ENCODE results near the gene TUT4. TPM values are rescaled to one million over a fixed set of nuclear protein-coding genes. Genes with fewer than 3 reads are reported as not detected.

Gene TUT4
- total RNA-seq, 2 experiments from 2014 or later, result 51.6 to 59.0 TPM

GRCh38 chr1:52523376-52523775, 29.5 kb downstream of the TUT4 start:
- Mint-ChIP-seq H3K27ac (no peak overlapping the region), H3K9me3 (no peaks in the 10 kb centered on the region), H3K36me3 (ENCODE audit: low read depth) (peaks cover 30% of the 10 kb centered on the region), H3K27me3 (no peaks in the 10 kb centered on the region), H3K4me1 (ENCODE audit: low read depth) (peaks cover 26% of the 10 kb centered on the region), H3K4me3 (no peak overlapping the region)
- TF ChIP-seq CTCF (IDR thresholded peaks at IDR 0.05), result no peak
- CTCF ChIA-PET, result interaction anchor here (1.8 kb wide), 1 partner anchor 10 kb away, joined by 4 read pairs; no protein-coding TSS in a partner anchor
- ATAC-seq (peak; percentile 29), DNase-seq (peak; percentile 43)
- POLR2A ChIA-PET, result interaction anchor here (1.1 to 1.5 kb wide), 2 partner anchors 30 to 110 kb away, joined by 3 to 4 read pairs; partner anchors contain the start of genes SHISAL2A and TUT4
- intact Hi-C loops (cut with micrococcal nuclease), result no loop called here

- intact Hi-C loops (cut with micrococcal nuclease), result no loop called here
- POLR2A ChIA-PET, result interaction anchor here (0.6 to 1.6 kb wide), 3 partner anchors 12 to 139 kb away, joined by 3 to 4 read pairs (median 4); no protein-coding TSS in a partner anchor
- CTCF ChIA-PET, result interaction anchor here (1.0 to 1.2 kb wide), 3 partner anchors 13 to 165 kb away, joined by 3 to 5 read pairs (median 4); no protein-coding TSS in a partner anchor
Observed at GRCh38 chr1:52520148-52520547, 32.7 kb downstream of the TUT4 start.

GRCh38 chr1:52518962-52519361, 33.9 kb downstream of the TUT4 start:
- ChIA-PET CTCF (no interaction called here), POLR2A (no interaction called here)
- intact Hi-C loops (cut with micrococcal nuclease), result no loop called here
- H3K27ac Mint-ChIP-seq, result no peak overlapping the region
- H3K4me3 Mint-ChIP-seq, result no peak overlapping the region
- no peak for TF ChIP-seq CTCF (IDR thresholded peaks at IDR 0.05)
- DNase-seq (no peak), ATAC-seq (no peak)
- H3K27me3 Mint-ChIP-seq, result no peaks in the 10 kb centered on the region
- H3K9me3 Mint-ChIP-seq, result no peaks in the 10 kb centered on the region
- H3K36me3 Mint-ChIP-seq (ENCODE audit: low read depth), result peaks cover 16% of the 10 kb centered on the region
- H3K4me1 Mint-ChIP-seq (ENCODE audit: low read depth), result peaks cover 24% of the 10 kb centered on the region

More at GRCh38 chr1:52520148-52520547, 32.7 kb downstream of the TUT4 start:
- no peaks in the 10 kb centered on the region for H3K9me3 Mint-ChIP-seq
- TF ChIP-seq CTCF (IDR thresholded peaks at IDR 0.05), result no peak
- no peaks in the 10 kb centered on the region for H3K27me3 Mint-ChIP-seq
- DNase-seq, result no peak
- peak overlapping the region; percentile 53 for H3K27ac Mint-ChIP-seq
- H3K4me1 Mint-ChIP-seq (ENCODE audit: low read depth), result peaks cover 30% of the 10 kb centered on the region
- H3K36me3 Mint-ChIP-seq (ENCODE audit: low read depth), result peaks cover 21% of the 10 kb centered on the region
- ATAC-seq, result peak; percentile 97
- H3K4me3 Mint-ChIP-seq, result no peak overlapping the region

GRCh38 chr1:52511851-52512615, 40.9 kb downstream of the TUT4 start:
- H3K27ac Mint-ChIP-seq, result peak overlapping the region; percentile 39
- no peak for TF ChIP-seq CTCF (IDR thresholded peaks at IDR 0.05)
- peaks cover 17% of the 10 kb centered on the region for H3K4me1 Mint-ChIP-seq (ENCODE audit: low read depth)
- DNase-seq, result no peak
- peak; percentile 88 for ATAC-seq
- H3K4me3 Mint-ChIP-seq, result no peak overlapping the region
- H3K9me3 Mint-ChIP-seq, result no peaks in the 10 kb centered on the region
- POLR2A ChIA-PET, result interaction anchor here (0.7 to 2.1 kb wide), 2 partner anchors 41 to 90 kb away, joined by 3 to 5 read pairs; partner anchors contain the start of gene TUT4
- H3K36me3 Mint-ChIP-seq (ENCODE audit: low read depth), result peaks cover 18% of the 10 kb centered on the region
- CTCF ChIA-PET, result interaction anchor here (1.3 to 1.4 kb wide), 2 partner anchors 9 to 41 kb away, joined by 3 to 4 read pairs; partner anchors contain the start of gene TUT4
- intact Hi-C loops (cut with micrococcal nuclease), result no loop called here
- no peaks in the 10 kb centered on the region for H3K27me3 Mint-ChIP-seq

GRCh38 chr1:52511439-52511838, 41.5 kb downstream of the TUT4 start:
- intact Hi-C loops (cut with micrococcal nuclease), result no loop called here
- peaks cover 22% of the 10 kb centered on the region for H3K36me3 Mint-ChIP-seq (ENCODE audit: low read depth)
- no peak overlapping the region for H3K27ac Mint-ChIP-seq
- H3K9me3 Mint-ChIP-seq, result no peaks in the 10 kb centered on the region
- CTCF ChIA-PET, result interaction anchor here (1.4 kb wide), 1 partner anchor 9 kb away, joined by 3 read pairs; no protein-coding TSS in a partner anchor
- DNase-seq (no peak), ATAC-seq (no peak)
- TF ChIP-seq CTCF (IDR thresholded peaks at IDR 0.05), result no peak
- POLR2A ChIA-PET, result interaction anchor here (0.7 kb wide), 1 partner anchor 90 kb away, joined by 3 read pairs; no protein-coding TSS in a partner anchor
- peaks cover 17% of the 10 kb centered on the region for H3K4me1 Mint-ChIP-seq (ENCODE audit: low read depth)
- no peaks in the 10 kb centered on the region for H3K27me3 Mint-ChIP-seq
- no peak overlapping the region for H3K4me3 Mint-ChIP-seq
